Activated gamma-delta T cell (primary cell): ENCODE results near the gene GPSM3.
"Not testable (repeated sequence)": the region's sequence is repeated elsewhere in the genome, so short reads cannot be mapped to it uniquely, and the experiment has no call there.

ENCODE experiments used
- DNase-seq: peaks from one replicate; lab custom pipeline; 2025; lab: John Stamatoyannopoulos, UW
- total RNA-seq, 2 donors: gene quantifications; one replicate each; lab custom pipeline; 2026; lab: John Stamatoyannopoulos, UW

Gene GPSM3, protein sequence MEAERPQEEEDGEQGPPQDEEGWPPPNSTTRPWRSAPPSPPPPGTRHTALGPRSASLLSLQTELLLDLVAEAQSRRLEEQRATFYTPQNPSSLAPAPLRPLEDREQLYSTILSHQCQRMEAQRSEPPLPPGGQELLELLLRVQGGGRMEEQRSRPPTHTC
- 89.2 to 109 reads per million in 2 donors for total RNA-seq

DNA sequence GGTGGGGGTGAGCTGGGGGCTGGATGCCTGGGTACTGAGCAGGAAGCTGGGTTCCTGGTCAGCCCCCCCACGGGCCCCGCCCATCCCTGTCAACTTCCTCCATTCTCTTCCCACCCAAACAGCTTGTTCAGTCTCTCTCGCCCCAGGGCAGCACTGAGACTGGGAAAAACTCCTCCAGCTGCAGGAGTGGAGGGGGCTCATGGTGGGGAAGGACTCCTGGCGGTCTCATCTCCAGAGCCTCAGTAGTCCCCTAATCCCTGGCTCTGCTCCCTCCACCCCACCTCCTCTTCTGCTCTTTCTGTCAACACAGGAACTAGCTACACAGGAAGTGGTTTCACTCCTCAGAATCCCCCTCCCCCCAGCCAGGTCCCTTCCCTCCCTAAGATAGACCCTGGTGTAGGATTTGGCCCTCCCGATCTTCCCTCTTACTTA lies at the start of gene GPSM3:
Gene GPSM3, minus strand, starts transcription at position 36 of the 432 bp plus-strand sequence. CDS start 130 bp downstream, outside the sequence.
- no peak for DNase-seq

DNA sequence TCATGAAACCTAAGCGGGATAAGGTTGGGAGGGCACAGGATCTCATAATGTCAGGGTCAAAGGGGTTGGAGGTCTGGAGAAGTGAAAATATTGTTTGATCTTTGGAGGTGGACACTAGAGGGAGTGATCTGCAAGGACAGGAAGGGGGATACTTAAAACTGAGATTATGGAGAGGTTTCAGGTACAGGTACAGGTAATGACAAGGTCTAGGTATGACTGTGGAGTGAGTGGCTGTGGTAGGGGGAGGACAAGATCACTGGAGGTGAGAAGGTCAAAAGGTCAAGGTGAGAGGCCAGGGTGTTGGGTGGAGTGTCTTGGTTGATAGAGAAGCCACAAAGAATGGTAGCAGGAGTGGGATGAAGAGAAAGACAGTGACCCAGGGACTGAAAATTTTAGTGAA lies 48.2 kb upstream of the GPSM3 start:
- no peak for DNase-seq

GRCh38 chr6:32239462-32239861 lies 47.0 kb upstream of the GPSM3 start:
- DNase-seq = no peak

- no peak for DNase-seq
Observed at GRCh38 chr6:32234934-32235333, 42.5 kb upstream of the GPSM3 start.

- no peak for DNase-seq
Observed at GRCh38 chr6:32226434-32226833, 34.0 kb upstream of the GPSM3 start.

DNA sequence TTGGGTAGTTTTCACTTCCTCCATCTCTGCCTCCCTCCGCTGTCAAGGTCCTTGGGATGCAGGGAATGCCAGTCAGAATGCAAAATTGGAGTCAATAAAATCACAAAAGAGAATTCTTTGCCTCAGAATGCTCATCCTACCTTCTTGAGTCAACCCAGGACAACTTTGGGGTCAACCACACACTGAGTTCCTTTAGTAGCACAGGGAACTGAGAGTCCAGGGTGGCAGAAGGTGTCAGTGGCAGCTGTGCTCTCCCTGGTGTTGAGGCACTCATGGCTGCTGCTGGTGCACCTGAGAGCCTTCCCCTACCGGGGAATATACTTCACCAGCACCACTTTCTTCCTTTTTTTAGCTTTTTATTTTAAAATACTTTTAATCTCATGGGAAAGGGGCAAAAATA lies 32.3 kb upstream of the GPSM3 start:
- DNase-seq = no peak

GRCh38 chr6:32223258-32224235 lies 31.1 kb upstream of the GPSM3 start, which contains the start of gene NOTCH4:
Gene NOTCH4 (minus strand): TSS chr6:32224067. CDS start chr6:32223928, 139 bp downstream.
- no peak for DNase-seq

DNA sequence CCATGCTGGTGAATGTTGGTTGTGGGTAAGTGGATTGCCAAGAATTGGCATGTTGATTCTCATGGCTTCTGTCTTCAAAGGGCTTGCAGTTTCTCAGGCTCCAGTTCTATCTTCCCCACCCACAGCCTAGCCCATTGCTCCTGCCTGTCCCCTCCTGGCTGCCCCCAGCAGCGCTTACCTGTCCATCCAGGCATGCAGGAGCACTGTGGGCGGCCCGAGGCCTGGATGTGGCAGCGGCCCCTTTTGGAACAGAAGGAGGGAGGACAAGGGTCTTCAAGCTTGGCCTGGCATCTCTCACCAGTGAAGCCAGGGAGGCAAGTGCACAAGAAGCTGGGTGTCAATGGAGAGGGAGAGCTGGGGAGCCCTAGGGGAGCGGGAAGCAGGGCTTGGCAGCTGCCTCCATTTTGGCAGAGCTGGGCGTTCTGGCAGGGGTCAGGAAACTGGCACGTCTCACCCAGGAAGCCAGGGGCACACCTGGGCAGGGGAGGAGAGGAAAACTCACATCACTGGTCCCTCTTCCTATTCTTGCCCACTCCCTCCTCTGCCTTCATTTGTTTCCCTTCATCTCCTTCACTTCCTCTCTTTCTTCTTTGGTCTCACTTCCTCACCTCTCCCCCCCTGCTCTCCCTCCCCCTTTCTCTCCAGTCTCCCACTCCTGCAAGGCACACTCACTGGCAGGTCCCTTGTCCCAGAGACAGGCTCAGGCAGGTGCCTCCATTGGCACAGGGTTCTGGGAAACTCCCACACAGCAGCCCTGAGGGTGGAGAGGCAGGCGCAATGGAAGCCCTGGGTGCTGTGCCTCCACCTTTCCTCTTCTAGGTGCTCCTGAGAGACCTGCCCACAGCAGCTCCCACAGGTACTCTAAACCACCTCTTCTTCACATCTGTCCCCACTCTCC lies 30.1 kb upstream of the GPSM3 start:
- no peak for DNase-seq

DNA sequence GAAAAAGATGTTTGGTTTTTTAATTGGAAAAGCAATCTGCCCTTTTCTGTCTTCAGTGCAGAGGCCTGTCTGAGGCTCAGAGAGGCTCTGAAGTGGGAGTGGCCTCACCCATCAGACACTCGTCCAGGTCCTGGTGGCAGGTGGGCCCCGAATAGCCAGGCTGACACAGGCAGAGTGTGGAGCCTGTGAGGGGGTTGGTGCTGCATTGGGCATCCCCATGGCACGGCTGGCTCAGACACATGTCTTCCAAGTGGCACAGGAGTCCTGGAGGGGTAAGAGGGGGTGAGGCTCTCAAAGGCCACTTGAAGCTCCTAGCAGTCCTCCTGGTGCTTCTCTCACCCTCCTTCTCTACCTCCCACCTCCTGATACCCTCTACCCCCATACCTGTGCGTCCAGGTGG lies 27.6 kb upstream of the GPSM3 start:
- no peak for DNase-seq

GRCh38 chr6:32218167-32218566 lies 25.7 kb upstream of the GPSM3 start:
- DNase-seq = no peak

DNA sequence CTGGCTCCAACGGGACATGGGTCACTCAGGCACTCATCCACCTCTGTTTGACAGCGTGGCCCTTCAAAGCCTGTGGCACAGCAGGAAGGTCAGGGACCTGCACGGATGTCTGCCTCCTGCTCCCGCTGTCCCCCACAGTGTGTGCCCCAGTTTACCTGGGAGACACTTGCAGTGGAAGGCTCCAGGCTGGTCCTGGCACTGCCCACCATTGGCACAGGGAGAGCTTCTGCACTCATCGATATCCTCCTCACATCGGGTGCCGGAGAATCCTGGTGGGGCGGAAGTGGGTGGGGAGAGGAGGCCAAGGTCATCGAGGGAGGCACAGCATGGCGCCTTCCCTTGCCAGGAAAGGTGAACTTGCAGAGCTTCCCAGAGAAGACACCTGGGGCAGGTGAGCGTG lies 24.6 kb upstream of the GPSM3 start:
- no peak for DNase-seq

- DNase-seq = no peak
Observed at GRCh38 chr6:32216285-32216684, 23.8 kb upstream of the GPSM3 start.

DNA sequence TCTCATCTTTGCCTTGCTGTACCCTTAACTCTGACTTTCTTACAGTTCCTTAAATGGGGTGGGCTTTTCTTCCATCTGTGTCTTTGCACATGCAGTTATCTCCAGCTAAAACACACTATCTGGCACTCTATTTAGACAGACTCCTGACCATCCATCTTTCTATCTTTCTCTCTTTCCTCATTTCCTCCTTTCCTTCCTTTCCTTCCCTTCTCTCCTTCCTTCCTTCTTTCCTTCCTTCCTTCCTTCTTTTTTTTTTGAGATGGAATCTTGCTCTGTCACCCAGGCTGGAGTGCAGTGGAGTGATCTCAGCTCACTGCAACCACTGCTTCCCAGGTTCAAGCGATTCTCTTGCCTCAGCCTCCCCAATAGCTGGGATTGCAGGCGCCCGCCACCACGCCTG lies 23.2 kb upstream of the GPSM3 start:
- DNase-seq = no peak

- DNase-seq = no peak
Observed at GRCh38 chr6:32214126-32214525, 21.7 kb upstream of the GPSM3 start.

DNA sequence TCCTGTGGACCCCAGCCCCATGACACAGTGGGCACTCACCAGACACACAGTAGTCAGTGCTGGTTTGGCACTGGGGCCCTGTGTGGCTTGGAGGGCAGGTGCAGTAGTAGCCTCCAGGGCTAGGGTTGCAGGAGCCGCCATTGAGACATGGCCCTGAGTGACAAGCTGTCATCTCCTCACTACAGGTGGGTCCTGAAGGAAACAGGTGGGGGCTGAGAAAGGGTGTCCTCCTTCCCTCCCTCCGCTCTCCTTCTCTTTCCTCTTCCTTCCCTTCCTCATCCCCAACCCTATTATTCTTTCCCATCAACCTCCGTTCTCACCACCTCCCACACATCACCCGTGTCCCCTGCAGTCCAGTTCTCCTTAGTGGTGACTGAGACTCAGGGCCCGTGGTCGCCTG lies 21.2 kb upstream of the GPSM3 start:
- DNase-seq = no peak

DNA sequence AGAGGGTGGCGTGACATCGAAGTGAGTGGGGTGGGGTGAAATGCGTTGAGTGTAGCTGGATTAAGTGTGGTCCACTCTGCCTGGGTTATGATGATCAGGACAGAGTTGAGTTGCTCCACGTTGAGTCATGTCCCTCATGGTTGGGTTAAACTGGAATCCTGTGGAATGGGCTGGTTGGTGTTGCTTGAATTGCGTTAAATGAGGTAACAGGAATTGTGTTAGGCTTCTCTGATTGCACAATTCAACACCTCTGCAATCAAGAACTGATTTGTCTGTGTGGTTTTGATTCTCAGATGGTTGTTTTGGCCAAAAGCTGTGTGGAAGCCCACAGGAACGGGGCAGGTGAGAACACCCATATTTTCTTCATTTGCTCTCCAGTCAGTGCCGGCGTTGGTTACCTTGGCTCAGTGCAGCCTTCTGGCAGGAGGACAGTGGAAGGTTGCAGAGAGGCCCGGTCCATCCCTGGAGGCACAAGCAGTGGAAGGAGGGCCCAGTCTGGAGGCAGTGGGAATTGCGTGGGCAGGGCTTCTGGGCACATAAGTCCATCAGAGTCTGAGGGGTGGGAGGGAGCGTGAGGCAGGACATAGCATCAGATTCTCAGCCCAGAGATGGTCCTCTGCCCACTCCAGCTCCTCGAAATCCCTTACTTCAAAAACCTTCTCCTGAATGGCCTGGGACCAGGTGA lies 19.8 kb upstream of the GPSM3 start:
- no peak for DNase-seq

DNA sequence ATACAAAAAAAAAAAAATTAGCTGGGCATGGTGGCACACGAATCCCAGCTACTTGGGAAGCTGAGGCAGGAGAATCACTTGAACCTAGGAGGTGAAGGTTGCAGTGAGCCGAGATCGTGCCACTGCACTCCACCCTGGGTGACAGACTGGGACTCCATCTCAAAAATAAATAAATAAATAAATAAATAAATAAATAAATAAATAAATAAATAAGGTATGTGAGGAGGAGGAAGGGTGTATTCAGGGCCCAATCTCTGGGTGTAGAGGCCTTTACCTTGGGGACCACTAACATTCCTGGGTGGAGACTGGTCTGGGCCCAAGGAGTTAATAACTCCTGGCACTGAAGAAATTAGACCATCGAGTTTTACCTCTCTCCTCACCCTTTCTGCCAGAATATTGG lies 19.0 kb upstream of the GPSM3 start:
- not testable (repeated sequence) for DNase-seq

GRCh38 chr6:32210191-32210601 lies 17.8 kb upstream of the GPSM3 start:
- DNase-seq = no peak

DNA sequence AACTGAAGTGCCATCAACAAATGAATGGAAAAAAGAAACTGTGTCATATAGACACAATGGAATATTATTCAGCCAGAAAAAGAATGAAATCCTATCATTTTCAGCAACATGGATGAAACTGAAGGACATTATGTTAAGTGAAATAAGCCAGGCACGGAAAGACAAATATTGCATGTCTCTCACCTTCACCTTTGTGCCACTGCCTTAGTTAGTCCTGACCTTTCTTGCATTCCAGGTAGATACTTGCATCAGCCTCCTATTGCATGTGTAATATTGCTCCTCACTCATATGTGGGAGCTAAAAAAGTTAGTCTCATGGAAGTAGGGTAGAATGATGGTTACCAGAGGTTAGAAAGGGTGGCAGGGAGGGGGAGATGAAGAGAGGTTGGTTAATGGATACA lies 16.6 kb upstream of the GPSM3 start:
- no peak for DNase-seq

DNA sequence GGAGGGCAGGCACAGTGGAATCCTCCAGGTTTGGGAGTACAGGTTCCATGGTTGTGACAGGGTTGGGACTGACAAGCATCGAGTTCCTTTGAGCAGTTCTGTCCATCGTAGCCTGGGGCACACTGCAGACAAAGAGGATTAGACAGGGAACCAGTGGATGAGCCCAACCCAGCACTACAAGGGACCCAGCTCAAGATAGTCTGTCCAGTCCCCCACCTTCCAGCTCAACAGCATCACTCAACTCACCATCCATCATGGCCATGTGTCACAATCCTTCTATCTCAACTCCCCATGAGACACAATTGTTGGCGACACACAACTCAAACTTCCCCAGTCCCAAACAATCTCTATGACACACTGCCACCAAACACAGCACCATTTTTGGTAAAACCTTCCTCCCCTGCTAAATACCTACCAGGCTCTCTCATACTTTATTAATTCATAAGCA lies 11.8 kb upstream of the GPSM3 start:
- DNase-seq = no peak
